Ovary (tissue), 9 donors: ENCODE data around the gene SEZ6L2. TPM values are rescaled to one million over a fixed set of nuclear protein-coding genes. Genes with fewer than 3 reads are reported as not detected.

ENCODE experiments used
- DNase-seq, 5 donors: peaks; one replicate each; pipeline ENCODE4 v3.0.0-alpha.2; 2019 to 2020
- H3K27ac ChIP-seq, 2 donors: fragments of 200-600 bp; one replicate each; pipeline versions ENCODE4 v1.5.1 to v1.8.0; 2019 to 2022
- H3K27me3 ChIP-seq: fragments of 200-600 bp; one replicate; pipeline ENCODE4 v1.8.0; 2022
- H3K36me3 ChIP-seq: fragments of 200-600 bp; sonication (generic); one replicate; pipeline ENCODE4 v1.5.1; 2019
- H3K4me1 ChIP-seq: one replicate; pipeline ENCODE4 v1.8.1; 2013; ENCODE audit warnings: mild to moderate bottlenecking, moderate library complexity; ENCODE audit not compliant: insufficient read depth
- H3K4me3 ChIP-seq: fragments of 200-600 bp; sonication (generic); one replicate; pipeline ENCODE4 v1.5.1; 2017
- H3K9me3 ChIP-seq, 2 donors: fragments of 200-600 bp in 1 of 2; sonication (generic) in 1 of 2; one replicate each; pipeline versions ENCODE4 v1.5.1 to v1.8.1; 2013 to 2019; ENCODE audit warnings: mild to moderate bottlenecking in 1 of 2, moderate library complexity in 1 of 2
- EP300 ChIP-seq: sonication (generic); formaldehyde crosslinking; IDR thresholded peaks from one replicate; pipeline ENCODE4 v1.6.1; 2017; ENCODE audit warnings: antibody characterized with exemption
- POLR2A ChIP-seq: fragments of 450-650 bp; IDR thresholded peaks from one replicate; pipeline ENCODE4 v1.6.1; 2017; ENCODE audit warnings: antibody characterized with exemption, mild to moderate bottlenecking, moderate library complexity
- WGBS, 3 donors: extraction: QIAGEN DNeasy Blood & Tissue Kit in 1 of 3; methylation state at CpG; one replicate each; pipeline versions ENCODE4 v1.1.5 to v1.1.7; 2013 to 2017; 5-methylcytosine and 5-hydroxymethylcytosine counted together
- intact Hi-C, 4 donors: fragments of 100-400 bp; cut with DNase I; formaldehyde crosslinking; loops; one replicate each; pipeline versions ENCODE4 v1.11.0 to v1.15.1; 2022 to 2023
- polyA plus RNA-seq, 2 donors: library from polyadenylated mRNA; stranded (reverse); fragments of 200-250 nt in 1 of 2; fragments of 350-450 nt in 1 of 2; fragmentation: Illumina TruSeq in 1 of 2; extraction: RNeasy Lipid Tissue Mini Kit (QIAGEN cat#74804) in 1 of 2; gene quantifications; one replicate each; pipeline ENCODE4 v1.2.3, GENCODE V29; 2013 to 2014
- total RNA-seq, 7 donors: library from RNA; depleted of rRNA in 2 of 7; stranded (reverse); fragments of >200 nt in 2 of 7; fragmentation: NEBNext Ultra II Directional in 3 of 7; extraction: Animal tissue kit (Norgen Biotek cat#: 25700) in 3 of 7; gene quantifications; one replicate each; pipeline versions ENCODE4 v1.1.0 to v1.2.4, GENCODE V29; 2016 to 2023
- TF ChIP-seq, protein P1 (sequence below), 3 donors: fragments of 450-650 bp in 2 of 3; fragments of 200-600 bp in 1 of 3; IDR thresholded peaks; one replicate each; pipeline versions ENCODE4 v1.5.1 to v1.8.0; 2016 to 2022; ENCODE audit warnings: antibody characterized with exemption in 3 of 3, mild to moderate bottlenecking in 1 of 3
- donor health status: DM: no; HTN: no; CAD: no; lungs with moderate emphysema.
- donor health status: DM: no; HTN: no; CAD: no.
- donor health status: Bipolar disorder and iron deficiency.
- donor health status: DM: yes; HTN: yes; CAD: no.
- donor health status: DM: no; HTN: no; CAD: no.
- donor health status: DM: yes; HTN: yes; CAD: no.

The SEZ6L2 gene
- total and polyA plus RNA-seq, 9 donors = 0.73 to 13.3 (median 3.1) TPM

DNA sequence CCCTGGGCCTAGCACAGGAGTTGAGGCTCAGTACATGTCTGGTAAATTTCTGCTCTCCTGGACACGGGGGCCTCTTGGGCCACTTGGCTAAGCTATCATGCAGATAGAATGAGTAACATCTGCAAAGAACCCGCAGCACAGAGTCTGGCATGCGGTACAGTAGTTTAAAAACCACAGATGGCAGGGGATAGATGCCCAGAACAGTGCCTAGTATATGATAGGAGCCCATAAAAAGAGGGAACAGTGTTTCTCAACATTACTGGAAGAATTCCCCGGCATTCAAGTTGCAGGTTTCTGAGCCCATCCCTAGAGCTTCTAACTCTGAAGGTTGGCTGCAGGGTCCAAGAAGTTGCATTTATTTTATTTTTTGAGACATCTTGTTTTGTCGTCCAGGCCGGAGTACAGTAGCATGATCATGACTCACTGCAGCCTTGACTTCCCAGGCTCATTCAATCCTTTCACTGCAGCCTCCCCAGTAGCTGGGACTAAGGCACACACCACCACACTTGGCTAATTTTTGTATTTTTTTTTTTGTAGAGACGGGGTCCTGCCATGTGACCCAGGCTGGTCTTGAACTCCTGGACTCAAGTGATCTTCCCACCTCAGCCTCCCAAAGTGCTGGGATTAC is 42.1 kb downstream of the SEZ6L2 start:
- intact Hi-C loops = no loop called here
- H3K36me3 ChIP-seq = no peaks in the 10 kb centered on the region
- H3K9me3 ChIP-seq = no peaks in the 10 kb centered on the region
- 23 to 30% (median 23%) methylated on average over 7 of the region's 7 CpGs for WGBS, 3 donors
- H3K27me3 ChIP-seq = no peaks in the 10 kb centered on the region
- H3K4me1 ChIP-seq = peaks cover 4% of the 10 kb centered on the region
- no peak for TF ChIP-seq EP300
- TF ChIP-seq POLR2A = no peak
- TF ChIP-seq, protein P1, sequence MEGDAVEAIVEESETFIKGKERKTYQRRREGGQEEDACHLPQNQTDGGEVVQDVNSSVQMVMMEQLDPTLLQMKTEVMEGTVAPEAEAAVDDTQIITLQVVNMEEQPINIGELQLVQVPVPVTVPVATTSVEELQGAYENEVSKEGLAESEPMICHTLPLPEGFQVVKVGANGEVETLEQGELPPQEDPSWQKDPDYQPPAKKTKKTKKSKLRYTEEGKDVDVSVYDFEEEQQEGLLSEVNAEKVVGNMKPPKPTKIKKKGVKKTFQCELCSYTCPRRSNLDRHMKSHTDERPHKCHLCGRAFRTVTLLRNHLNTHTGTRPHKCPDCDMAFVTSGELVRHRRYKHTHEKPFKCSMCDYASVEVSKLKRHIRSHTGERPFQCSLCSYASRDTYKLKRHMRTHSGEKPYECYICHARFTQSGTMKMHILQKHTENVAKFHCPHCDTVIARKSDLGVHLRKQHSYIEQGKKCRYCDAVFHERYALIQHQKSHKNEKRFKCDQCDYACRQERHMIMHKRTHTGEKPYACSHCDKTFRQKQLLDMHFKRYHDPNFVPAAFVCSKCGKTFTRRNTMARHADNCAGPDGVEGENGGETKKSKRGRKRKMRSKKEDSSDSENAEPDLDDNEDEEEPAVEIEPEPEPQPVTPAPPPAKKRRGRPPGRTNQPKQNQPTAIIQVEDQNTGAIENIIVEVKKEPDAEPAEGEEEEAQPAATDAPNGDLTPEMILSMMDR (IDR thresholded peaks at IDR 0.05) = no peak
- no peak for DNase-seq
- H3K4me3 ChIP-seq = no peak overlapping the region
- no peak overlapping the region for H3K27ac ChIP-seq

DNA sequence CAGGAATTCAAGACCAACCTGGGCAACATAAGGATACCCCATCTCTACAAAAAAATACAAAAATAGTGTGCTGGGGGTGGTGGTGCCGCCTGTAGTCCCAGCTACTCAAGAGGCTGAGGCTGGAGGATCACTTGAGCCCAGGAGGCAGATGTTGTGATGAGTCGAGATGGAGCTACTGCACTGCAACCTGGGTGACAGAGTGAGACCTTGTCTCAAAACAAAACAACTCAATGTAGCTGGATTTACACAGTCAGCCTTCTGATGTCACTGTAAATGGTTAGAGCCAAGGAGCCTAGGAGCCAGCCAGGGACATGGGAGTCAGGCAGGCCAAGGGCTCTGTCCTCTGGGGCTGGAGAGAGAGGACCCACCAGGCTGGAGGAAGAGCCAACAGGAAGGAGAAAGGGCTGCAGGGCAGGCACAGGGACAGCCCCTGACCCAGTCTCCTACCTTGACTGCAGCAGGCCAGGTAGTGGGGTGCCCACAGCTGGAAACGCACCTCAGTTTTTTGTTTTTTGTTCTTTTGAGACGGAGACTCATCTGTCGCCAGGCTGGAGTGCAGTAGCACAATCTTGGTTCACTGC is 44.7 kb downstream of the SEZ6L2 start:
- intact Hi-C loops = loop anchor here in 1 of 4 donors (5.0 kb wide), 1 partner anchor 42 kb away; the partner anchor contains the start of gene PRRT2
- WGBS, 3 donors = 83 to 88% (median 85%) methylated on average over 5 of the region's 5 CpGs

DNA sequence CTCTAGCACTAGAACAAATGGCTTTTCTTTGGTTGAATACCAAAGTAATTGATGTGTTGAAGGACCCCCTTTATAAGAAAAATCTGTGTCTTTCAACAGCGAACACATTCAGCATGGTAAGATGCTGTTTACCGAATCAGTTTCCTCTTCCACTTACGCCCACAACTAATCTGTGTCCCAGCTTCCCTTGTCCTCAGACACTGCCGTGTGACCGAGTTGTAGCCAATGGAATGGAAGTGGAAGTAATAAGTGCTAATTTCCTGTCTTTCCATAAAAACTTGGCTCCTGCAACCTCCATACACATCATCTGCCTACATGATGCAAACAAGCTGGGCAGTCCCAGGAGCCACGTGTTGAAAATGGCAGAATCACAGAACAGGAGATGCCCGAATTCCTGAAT is 46.7 kb downstream of the SEZ6L2 start:
- peaks cover 5% of the 10 kb centered on the region for H3K4me1 ChIP-seq
- no peaks in the 10 kb centered on the region for H3K36me3 ChIP-seq
- DNase-seq = no peak
- intact Hi-C loops = loop anchor here in 1 of 4 donors (5.0 kb wide), 1 partner anchor 40 kb away; the partner anchor contains the start of gene PRRT2
- no peak overlapping the region for H3K4me3 ChIP-seq
- TF ChIP-seq EP300 (no peak), POLR2A (no peak)
- TF ChIP-seq, protein P1 (IDR thresholded peaks at IDR 0.05) = no peak
- no peaks in the 10 kb centered on the region for H3K9me3 ChIP-seq
- H3K27ac ChIP-seq = peak overlapping the region in 1 of 2 donors; percentile 37
- H3K27me3 ChIP-seq = no peaks in the 10 kb centered on the region
- WGBS, 3 donors = 17 to 31% (median 27%) methylated on average over 7 of the region's 7 CpGs

More for the DNA sequence above, 44.7 kb downstream of the SEZ6L2 start:
- no peak overlapping the region for H3K27ac ChIP-seq
- no peak overlapping the region for H3K4me3 ChIP-seq
- no peaks in the 10 kb centered on the region for H3K9me3 ChIP-seq
- peaks cover 2% of the 10 kb centered on the region for H3K4me1 ChIP-seq
- no peaks in the 10 kb centered on the region for H3K36me3 ChIP-seq
- no peak for DNase-seq
- no peaks in the 10 kb centered on the region for H3K27me3 ChIP-seq
- TF ChIP-seq EP300 = no peak

DNA sequence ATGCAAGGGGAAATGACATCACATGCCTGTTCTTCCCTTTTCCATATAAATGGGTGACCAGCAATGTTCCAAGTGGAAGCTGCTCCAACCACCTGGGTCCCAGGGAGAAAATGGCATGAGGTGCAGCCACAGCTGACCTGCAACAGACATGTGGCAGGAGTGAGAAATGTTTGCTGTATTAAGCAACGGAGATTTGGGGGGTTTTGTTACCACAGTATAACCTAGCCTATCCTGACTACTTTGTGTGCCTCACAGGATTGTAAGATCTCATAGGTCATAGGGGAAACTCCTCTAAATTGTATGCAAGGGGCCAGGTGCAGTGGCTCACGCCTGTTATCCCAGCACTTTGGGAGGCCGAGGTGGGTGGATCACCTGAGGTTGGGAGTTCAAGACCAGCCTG is 48.4 kb downstream of the SEZ6L2 start:
- TF ChIP-seq POLR2A (no peak), EP300 (no peak)
- TF ChIP-seq, protein P1 (IDR thresholded peaks at IDR 0.05) = no peak
- Histone ChIP-seq H3K36me3 (no peaks in the 10 kb centered on the region), H3K27me3 (no peaks in the 10 kb centered on the region), H3K9me3 (no peaks in the 10 kb centered on the region), H3K4me3 (no peak overlapping the region), H3K27ac (no peak overlapping the region), H3K4me1 (peaks cover 5% of the 10 kb centered on the region)
- 87 to 94% (median 91%) methylated on average over 3 of the region's 3 CpGs for WGBS, 3 donors
- intact Hi-C loops = loop anchor here in 1 of 4 donors (5.0 kb wide), 1 partner anchor 39 kb away; the partner anchor contains the start of gene PRRT2
- DNase-seq = no peak

DNA sequence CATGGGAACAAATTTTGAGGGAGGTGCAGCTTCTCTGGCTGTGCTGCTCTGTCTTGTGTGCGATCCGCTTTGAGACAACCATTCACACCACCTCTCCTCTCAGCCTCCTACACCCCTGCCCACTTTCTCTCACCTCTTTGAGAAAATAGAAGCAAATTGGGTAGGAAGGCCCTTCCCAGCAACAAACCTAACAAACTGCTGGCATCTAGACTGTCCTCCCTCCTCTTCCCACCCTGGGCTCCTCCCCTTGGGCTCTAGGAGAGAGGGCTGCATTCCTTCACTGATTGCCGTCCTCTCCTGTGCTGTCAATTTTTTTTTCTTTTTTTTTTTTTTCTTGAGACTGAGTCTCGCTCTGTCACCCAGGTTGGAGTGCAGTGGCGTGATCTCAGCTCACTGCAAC is 49.8 kb downstream of the SEZ6L2 start:
- no peaks in the 10 kb centered on the region for H3K36me3 ChIP-seq
- peak overlapping the region in 1 of 2 donors; percentile 64 for H3K27ac ChIP-seq
- intact Hi-C loops = loop anchor here in 2 of 4 donors (2.0 to 5.0 kb wide), 2 partner anchors 37 to 43 kb away; partner anchors contain the start of genes MAZ (in 1 of the 2) and PRRT2 (in 1 of the 2)
- 11 to 21% (median 17%) methylated on average over 5 of the region's 5 CpGs for WGBS, 3 donors
- DNase-seq = peak in 1 of 5 donors; percentile 50
- H3K4me1 ChIP-seq = peaks cover 5% of the 10 kb centered on the region
- TF ChIP-seq, protein P1 (IDR thresholded peaks at IDR 0.05) = no peak
- TF ChIP-seq EP300 (no peak), POLR2A (no peak)
- H3K9me3 ChIP-seq = no peaks in the 10 kb centered on the region
- H3K4me3 ChIP-seq = no peak overlapping the region
- H3K27me3 ChIP-seq = no peaks in the 10 kb centered on the region
